Right atrium auricular region (tissue), 2 donors: Measurements from ENCODE around the gene NTN1. TPM values are rescaled to one million over a fixed set of nuclear protein-coding genes. Genes with fewer than 3 reads are reported as not detected.

Source experiments
- DNase-seq: peaks from one replicate; pipeline ENCODE4 v3.0.0-alpha.2; 2019; ENCODE audit warnings: low spot score
- H3K27ac ChIP-seq, 2 donors: fragments of 200-600 bp; sonication (generic); 1 replicate in 1 of 2; 2 replicates in 1 of 2; pipeline ENCODE4 v1.5.1; 2016 to 2019
- H3K27me3 ChIP-seq, 2 donors: fragments of 200-600 bp; sonication (generic); one replicate each; pipeline versions ENCODE4 v1.5.1 to v1.6.0; 2017 to 2019
- H3K36me3 ChIP-seq: fragments of 200-600 bp; sonication (generic); one replicate; pipeline ENCODE4 v1.5.1; 2016
- H3K4me1 ChIP-seq, 2 donors: fragments of 200-600 bp; sonication (generic); one replicate each; pipeline versions ENCODE4 v1.5.1 to v1.6.0; 2017 to 2019
- H3K4me3 ChIP-seq, 2 donors: fragments of 200-600 bp; sonication (generic); 1 replicate in 1 of 2; 2 replicates in 1 of 2; pipeline ENCODE4 v1.5.1; 2017 to 2019; ENCODE audit warnings: mild to moderate bottlenecking in 1 of 2, moderate library complexity in 1 of 2
- H3K9me3 ChIP-seq, 2 donors: fragments of 200-600 bp; sonication (generic); one replicate each; pipeline ENCODE4 v1.5.1; 2019
- CTCF ChIP-seq, 2 donors: fragments of 200-600 bp; sonication (generic); IDR thresholded peaks; one replicate each; pipeline ENCODE4 v1.5.1; 2019; ENCODE audit warnings: antibody characterized with exemption in 2 of 2
- total RNA-seq, 2 donors: library from RNA; depleted of rRNA; stranded (reverse); fragments of >200 nt; gene quantifications; one replicate each; pipeline ENCODE4 v1.1.0, GENCODE V29; 2016

NTN1 gene
- total RNA-seq, 2 donors from 2014 or later: 142 to 163 TPM

GRCh38 chr17:9228408-9229159, 207.3 kb downstream of the NTN1 start:
- H3K9me3 ChIP-seq: no peaks in the 10 kb centered on the region
- no peaks in the 10 kb centered on the region for H3K27me3 ChIP-seq
- no peak for TF ChIP-seq CTCF (IDR thresholded peaks at IDR 0.05)
- DNase-seq: no peak
- no peak overlapping the region for H3K4me3 ChIP-seq
- peak overlapping the region in 1 of 2 donors; percentile 18 for H3K27ac ChIP-seq
- H3K36me3 ChIP-seq: no peaks in the 10 kb centered on the region
- H3K4me1 ChIP-seq: no peaks in the 10 kb centered on the region

- no peak for TF ChIP-seq CTCF (IDR thresholded peaks at IDR 0.05)
- DNase-seq: no peak
- Histone ChIP-seq H3K27ac (no peak overlapping the region), H3K4me1 (no peaks in the 10 kb centered on the region), H3K9me3 (no peaks in the 10 kb centered on the region), H3K27me3 (no peaks in the 10 kb centered on the region), H3K36me3 (no peaks in the 10 kb centered on the region), H3K4me3 (no peak overlapping the region)
These were observed 208.0 kb downstream of the NTN1 start for GRCh38 chr17:9229160-9229825.

- Histone ChIP-seq H3K27me3 (no peaks in the 10 kb centered on the region), H3K27ac (no peak overlapping the region), H3K4me1 (no peaks in the 10 kb centered on the region), H3K4me3 (no peak overlapping the region), H3K9me3 (no peaks in the 10 kb centered on the region), H3K36me3 (no peaks in the 10 kb centered on the region)
- no peak for DNase-seq
- TF ChIP-seq CTCF (IDR thresholded peaks at IDR 0.05): no peak
These were observed 208.5 kb downstream of the NTN1 start for GRCh38 chr17:9229826-9230201.

GRCh38 chr17:9230346-9230745, 209.0 kb downstream of the NTN1 start:
- Histone ChIP-seq H3K27ac (no peak overlapping the region), H3K27me3 (no peaks in the 10 kb centered on the region), H3K36me3 (no peaks in the 10 kb centered on the region), H3K4me1 (no peaks in the 10 kb centered on the region), H3K4me3 (no peak overlapping the region), H3K9me3 (no peaks in the 10 kb centered on the region)
- DNase-seq: no peak
- no peak for TF ChIP-seq CTCF (IDR thresholded peaks at IDR 0.05)

GRCh38 chr17:9230861-9231260, 209.6 kb downstream of the NTN1 start:
- TF ChIP-seq CTCF (IDR thresholded peaks at IDR 0.05): no peak
- DNase-seq: no peak
- H3K27ac ChIP-seq: no peak overlapping the region

More at GRCh38 chr17:9230861-9231260, 209.6 kb downstream of the NTN1 start:
- Histone ChIP-seq H3K4me3 (no peak overlapping the region), H3K9me3 (no peaks in the 10 kb centered on the region), H3K36me3 (no peaks in the 10 kb centered on the region), H3K27me3 (no peaks in the 10 kb centered on the region), H3K4me1 (no peaks in the 10 kb centered on the region)
